ENCODE data around the gene MCRIP1. TPM values are rescaled to one million over a fixed set of nuclear protein-coding genes. Genes with fewer than 3 reads are reported as not detected.

The MCRIP1 gene
- total RNA-seq, 2 donors from 2014 or later: 50.3 to 51.9 TPM

DNA sequence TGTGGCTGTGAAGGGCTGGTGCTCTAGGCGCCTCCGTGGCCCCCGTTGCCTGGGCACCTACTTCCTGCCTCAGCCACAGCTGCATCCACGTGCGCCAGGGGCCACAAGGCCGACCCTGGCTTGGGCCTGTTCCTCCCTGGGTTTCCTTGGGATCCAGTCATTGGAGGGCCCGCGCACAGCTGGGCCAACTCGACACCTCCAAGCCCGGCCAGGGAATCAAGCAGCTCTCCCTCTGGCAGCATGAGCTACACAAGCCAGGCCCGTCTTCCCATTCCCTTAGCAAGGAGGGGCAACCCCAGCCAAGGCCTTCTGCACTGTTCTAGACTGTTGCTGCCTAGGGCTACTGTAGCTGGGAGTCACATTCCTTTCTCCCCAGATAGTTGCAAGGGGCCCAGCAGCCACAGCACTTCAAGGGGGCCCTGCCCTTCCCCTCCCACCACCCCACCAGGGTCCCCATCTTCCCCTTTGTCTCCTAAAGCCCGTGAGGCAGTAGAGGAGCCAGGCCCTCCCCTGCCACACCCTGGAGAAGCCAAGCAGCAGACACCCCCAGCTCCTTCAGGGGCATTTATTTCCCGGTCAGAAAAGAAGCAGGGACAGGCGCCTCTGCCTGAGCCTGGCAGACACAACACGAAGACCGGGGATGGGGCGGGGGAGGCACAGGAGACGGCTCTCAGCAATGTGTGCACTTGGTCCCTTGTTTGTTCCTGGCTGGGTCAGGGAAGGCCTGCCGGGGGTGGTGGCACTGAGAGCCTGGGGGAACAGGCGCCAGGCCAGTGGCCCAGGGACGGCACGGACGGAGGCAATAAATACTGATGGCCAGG lies 34.3 kb upstream of the MCRIP1 start:
- Mint-ChIP-seq H3K36me3 (ENCODE audit: low read depth) (peaks cover 2% of the 10 kb centered on the region), H3K4me3 (peak overlapping the region; percentile 75), H3K4me1 (peaks cover 30% of the 10 kb centered on the region), H3K27me3 (no peaks in the 10 kb centered on the region), H3K27ac (peak overlapping the region; percentile 97)
- no peak for ATAC-seq
- peak in 1 of 3 donors; percentile 16 for DNase-seq
- H3K9me3 ChIP-seq (ENCODE audit: control insufficient read depth, low read length, poor library complexity, severe bottlenecking): no peaks in the 10 kb centered on the region

DNA sequence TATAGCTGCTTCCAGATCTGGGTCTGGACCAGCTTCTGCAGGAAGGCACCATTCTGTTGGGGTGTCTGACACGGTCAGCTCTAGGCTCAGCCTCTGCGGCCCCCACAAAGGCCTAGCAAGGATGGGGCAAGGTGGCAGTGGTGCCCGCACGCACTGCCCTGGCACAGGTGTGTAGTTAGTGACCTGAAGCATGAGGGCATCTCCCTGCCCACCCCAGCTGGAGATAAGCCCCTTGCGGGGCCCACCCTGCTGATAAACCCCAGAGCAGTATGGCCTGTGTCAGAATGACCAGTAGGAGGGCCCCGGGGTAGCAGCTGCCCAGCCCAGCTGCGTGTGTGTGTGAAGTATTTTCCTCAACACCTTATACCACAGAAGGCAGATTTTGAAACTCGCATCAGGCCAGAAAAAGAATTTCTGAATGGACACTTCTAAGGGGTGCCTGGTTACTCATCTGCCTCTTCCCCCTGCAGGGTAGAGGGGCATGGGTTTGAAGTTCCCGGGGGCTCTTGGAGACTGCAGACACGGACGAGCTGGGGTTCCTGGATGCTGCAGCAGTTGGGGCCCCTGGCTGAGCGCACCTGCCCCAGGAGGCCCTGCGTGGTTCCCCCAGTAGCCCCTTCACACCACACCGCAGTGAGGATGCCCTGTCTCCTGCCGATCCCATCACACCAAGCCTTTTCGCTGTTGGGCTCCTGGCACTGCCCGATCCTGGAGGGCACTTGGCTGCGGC lies 33.5 kb upstream of the MCRIP1 start:
- Mint-ChIP-seq H3K4me3 (peak overlapping the region; percentile 75), H3K36me3 (ENCODE audit: low read depth) (peaks cover 2% of the 10 kb centered on the region), H3K27me3 (no peaks in the 10 kb centered on the region), H3K4me1 (peaks cover 30% of the 10 kb centered on the region), H3K27ac (peak overlapping the region; percentile 97)
- ATAC-seq (no peak), DNase-seq (no peak)
- H3K9me3 ChIP-seq (ENCODE audit: control insufficient read depth, low read length, poor library complexity, severe bottlenecking): no peaks in the 10 kb centered on the region

DNA sequence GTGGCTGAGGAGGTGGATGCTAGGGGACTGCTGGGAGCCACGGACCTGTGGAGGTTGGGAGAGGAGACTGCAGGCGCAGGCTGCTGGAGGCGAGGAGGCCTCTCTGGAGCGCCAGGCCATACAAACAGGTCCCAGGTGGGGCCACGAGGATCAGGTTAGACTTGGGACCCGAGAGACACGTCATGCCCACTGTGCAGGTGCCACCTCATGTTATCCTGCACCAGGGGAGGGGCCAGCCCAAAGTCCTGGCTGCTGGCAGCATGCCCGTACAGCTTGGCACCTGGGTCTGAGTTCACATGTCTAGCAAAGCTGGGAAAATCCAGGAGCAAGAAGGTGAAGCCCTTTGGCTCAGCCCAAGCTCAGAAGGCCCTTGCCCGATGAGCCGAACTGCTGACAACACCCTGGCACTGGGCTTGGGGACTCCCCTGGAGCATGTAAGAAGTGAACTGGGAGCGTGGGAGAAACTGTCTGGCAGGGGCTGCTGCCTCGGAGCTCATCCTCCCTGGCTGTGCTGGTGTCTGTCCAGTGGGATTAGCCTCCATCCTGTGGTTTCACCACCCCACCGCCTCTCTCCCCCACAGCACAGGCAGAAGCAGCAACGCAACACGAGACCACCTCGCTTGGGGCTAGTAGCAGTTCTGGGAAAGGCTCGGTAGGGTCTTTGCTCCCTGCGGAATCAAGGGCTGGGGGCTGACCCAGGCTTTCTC lies 32.8 kb upstream of the MCRIP1 start:
- Mint-ChIP-seq H3K27me3 (no peaks in the 10 kb centered on the region), H3K4me3 (peak overlapping the region; percentile 65), H3K27ac (peak overlapping the region; percentile 97), H3K36me3 (ENCODE audit: low read depth) (peaks cover 2% of the 10 kb centered on the region), H3K4me1 (peaks cover 30% of the 10 kb centered on the region)
- DNase-seq (no peak), ATAC-seq (no peak)
- no peaks in the 10 kb centered on the region for H3K9me3 ChIP-seq (ENCODE audit: control insufficient read depth, low read length, poor library complexity, severe bottlenecking)

GRCh38 chr17:81865358-81865732 lies 32.3 kb upstream of the MCRIP1 start:
- H3K4me3 Mint-ChIP-seq: peak overlapping the region; percentile 65
- peak overlapping the region; percentile 97 for H3K27ac Mint-ChIP-seq
- no peaks in the 10 kb centered on the region for H3K27me3 Mint-ChIP-seq
- no peaks in the 10 kb centered on the region for H3K9me3 ChIP-seq (ENCODE audit: control insufficient read depth, low read length, poor library complexity, severe bottlenecking)
- DNase-seq: no peak
- ATAC-seq: no peak
- peaks cover 31% of the 10 kb centered on the region for H3K4me1 Mint-ChIP-seq
- H3K36me3 Mint-ChIP-seq (ENCODE audit: low read depth): peaks cover 2% of the 10 kb centered on the region

DNA sequence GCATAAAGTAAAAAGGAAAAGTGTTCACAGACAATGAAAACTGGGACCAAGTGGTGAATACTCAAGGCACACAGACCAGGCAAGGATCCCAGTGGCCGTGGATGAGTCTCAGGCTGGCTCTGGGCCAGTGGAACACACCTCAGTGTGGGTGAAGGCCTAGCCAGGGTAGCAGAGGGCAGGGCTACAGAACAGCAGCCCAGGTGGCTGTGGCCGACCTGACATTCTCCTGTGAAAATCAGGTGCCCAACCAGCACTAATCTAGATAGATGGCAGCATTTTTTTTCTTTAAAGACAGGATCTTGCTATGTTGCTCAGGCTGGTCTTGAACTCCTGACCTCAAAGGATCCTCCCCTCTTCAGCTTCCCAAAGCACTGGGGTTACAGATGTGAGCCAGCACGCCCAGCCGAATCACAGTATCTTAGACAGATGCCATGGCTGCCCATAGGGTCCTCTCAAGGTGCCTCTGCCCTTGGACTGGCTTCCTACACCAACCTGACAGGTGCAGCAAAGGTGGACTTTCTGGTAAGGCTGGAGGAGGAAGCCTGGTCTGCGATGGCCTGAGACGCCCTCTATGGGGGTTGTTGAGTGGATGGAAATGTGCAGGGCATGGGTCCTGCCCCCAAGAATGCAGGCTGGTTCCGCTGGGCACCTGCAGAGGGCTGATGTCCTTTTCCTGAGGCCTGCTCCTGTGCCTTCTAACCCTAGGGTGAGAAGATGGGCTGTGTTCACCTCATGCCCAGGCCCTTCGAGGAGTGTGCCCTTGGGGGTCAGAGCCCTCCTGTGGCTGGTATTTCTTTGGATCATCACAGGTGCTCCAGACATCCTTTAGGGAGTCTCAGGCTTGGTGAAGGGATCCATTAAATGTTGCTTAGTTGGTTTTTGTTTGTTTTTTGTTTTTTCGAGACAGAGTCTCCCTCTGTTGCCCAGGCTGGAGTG lies 31.0 kb upstream of the MCRIP1 start:
- ATAC-seq: no peak
- H3K4me1 Mint-ChIP-seq: peaks cover 29% of the 10 kb centered on the region
- no peaks in the 10 kb centered on the region for H3K9me3 ChIP-seq (ENCODE audit: control insufficient read depth, low read length, poor library complexity, severe bottlenecking)
- DNase-seq: no peak
- H3K4me3 Mint-ChIP-seq: no peak overlapping the region
- H3K27ac Mint-ChIP-seq: peak overlapping the region; percentile 97
- H3K27me3 Mint-ChIP-seq: no peaks in the 10 kb centered on the region
- H3K36me3 Mint-ChIP-seq (ENCODE audit: low read depth): peaks cover 4% of the 10 kb centered on the region

GRCh38 chr17:81863123-81863675 lies 30.1 kb upstream of the MCRIP1 start:
- peak overlapping the region; percentile 82 for H3K27ac Mint-ChIP-seq
- no peaks in the 10 kb centered on the region for H3K9me3 ChIP-seq (ENCODE audit: control insufficient read depth, low read length, poor library complexity, severe bottlenecking)
- ATAC-seq (no peak), DNase-seq (no peak)
- no peaks in the 10 kb centered on the region for H3K27me3 Mint-ChIP-seq
- H3K4me1 Mint-ChIP-seq: peaks cover 31% of the 10 kb centered on the region
- peak overlapping the region; percentile 77 for H3K4me3 Mint-ChIP-seq
- H3K36me3 Mint-ChIP-seq (ENCODE audit: low read depth): peaks cover 4% of the 10 kb centered on the region

GRCh38 chr17:81860756-81861568 lies 27.9 kb upstream of the MCRIP1 start:
- peak; percentile 97 to 98 (median 97) for DNase-seq
- Mint-ChIP-seq H3K4me3 (peak overlapping the region; percentile 92), H3K36me3 (ENCODE audit: low read depth) (peaks cover 3% of the 10 kb centered on the region), H3K4me1 (peaks cover 22% of the 10 kb centered on the region), H3K27ac (peak overlapping the region; percentile 97), H3K27me3 (no peaks in the 10 kb centered on the region)
- ATAC-seq: peak; percentile 86
- no peaks in the 10 kb centered on the region for H3K9me3 ChIP-seq (ENCODE audit: control insufficient read depth, low read length, poor library complexity, severe bottlenecking)

DNA sequence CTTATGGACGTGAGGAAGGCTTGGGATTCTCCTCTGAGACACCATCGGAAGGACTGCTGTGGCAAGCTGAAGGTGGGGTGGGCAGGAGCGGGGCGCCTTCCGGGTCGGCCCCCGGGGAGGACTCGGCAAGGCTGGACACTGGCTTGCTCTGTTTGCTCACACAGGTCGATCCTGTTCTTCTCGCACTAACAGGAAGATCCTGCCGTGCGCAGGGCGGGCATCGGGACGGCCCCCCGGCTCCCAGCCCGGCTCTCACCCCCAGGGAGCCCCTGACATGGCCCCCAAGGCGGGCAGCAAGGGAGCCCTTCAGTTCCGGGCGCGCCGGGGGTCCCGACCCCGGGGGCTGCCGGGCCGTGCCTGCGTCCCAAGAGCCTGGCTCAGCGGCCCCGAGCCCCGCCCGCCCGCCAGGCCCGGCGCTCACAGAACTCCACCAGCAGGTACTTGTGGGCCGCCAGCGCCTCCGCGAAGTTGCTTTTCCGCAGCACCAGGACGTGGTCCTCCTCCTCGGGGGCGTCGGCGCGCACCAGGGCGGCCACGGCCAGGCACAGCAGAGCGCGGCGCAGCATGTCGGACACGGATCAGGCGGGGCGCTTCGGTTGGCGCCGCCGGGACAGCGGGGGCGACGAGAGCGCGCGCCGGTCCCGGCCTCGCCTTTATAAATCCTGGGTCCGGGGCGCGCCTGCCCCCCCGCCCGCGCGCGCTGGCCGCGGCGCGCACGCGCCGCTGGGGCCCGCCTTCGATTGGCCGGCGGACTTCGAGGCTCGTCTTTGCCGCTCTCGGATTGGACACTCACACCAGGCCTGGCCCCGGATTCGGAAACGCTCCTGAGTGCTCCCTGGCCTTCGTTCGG lies 27.0 kb upstream of the MCRIP1 start, which contains the start of gene P4HB:
TSS of gene P4HB (minus strand) at position 630 of the 850 bp plus-strand sequence. CDS start at position 566, 64 bp downstream.
- Mint-ChIP-seq H3K27me3 (no peaks in the 10 kb centered on the region), H3K4me3 (peak within 1 kb of the TSS; percentile 94), H3K4me1 (peaks cover 24% of the 10 kb centered on the region), H3K27ac (peak within 1 kb of the TSS; percentile 97), H3K36me3 (ENCODE audit: low read depth) (peaks cover 3% of the 10 kb centered on the region)
- no peaks in the 10 kb centered on the region for H3K9me3 ChIP-seq (ENCODE audit: control insufficient read depth, low read length, poor library complexity, severe bottlenecking)
- DNase-seq: peak in 1 of 3 donors; percentile 95
- no peak for ATAC-seq

GRCh38 chr17:81858967-81859905 lies 26.1 kb upstream of the MCRIP1 start:
- Mint-ChIP-seq H3K36me3 (ENCODE audit: low read depth) (peaks cover 3% of the 10 kb centered on the region), H3K4me3 (peak overlapping the region; percentile 94), H3K4me1 (peaks cover 24% of the 10 kb centered on the region), H3K27ac (peak overlapping the region; percentile 91), H3K27me3 (no peaks in the 10 kb centered on the region)
- no peaks in the 10 kb centered on the region for H3K9me3 ChIP-seq (ENCODE audit: control insufficient read depth, low read length, poor library complexity, severe bottlenecking)
- DNase-seq: no peak
- no peak for ATAC-seq

Measured in T-helper 17 cell (primary cell).